Endodermal cell (in vitro differentiated cells): ENCODE data around the gene CDRT4. TPM values are rescaled to one million over a fixed set of nuclear protein-coding genes. Genes with fewer than 3 reads are reported as not detected.

Source experiments
- DNase-seq: peaks from one replicate; pipeline ENCODE4 v3.0.0-alpha.2; 2017
- H3K27ac ChIP-seq: 2 replicates; pipeline ENCODE4 v1.5.1; 2013; ENCODE audit warnings: mild to moderate bottlenecking, low read depth, low read length, moderate library complexity
- H3K27me3 ChIP-seq: 2 replicates; pipeline ENCODE4 v1.6.1; 2013; ENCODE audit warnings: mild to moderate bottlenecking, low read length, moderate library complexity; ENCODE audit not compliant: insufficient read depth, control insufficient read depth, poor library complexity, severe bottlenecking
- H3K36me3 ChIP-seq: 2 replicates; pipeline ENCODE4 v1.7.0; 2013; ENCODE audit warnings: mild to moderate bottlenecking, low read length, moderate library complexity; ENCODE audit not compliant: control insufficient read depth, insufficient read depth
- H3K4me1 ChIP-seq: one replicate; pipeline ENCODE4 v1.7.0; 2013; ENCODE audit warnings: low read length; ENCODE audit not compliant: control insufficient read depth, insufficient read depth
- H3K4me3 ChIP-seq: 2 replicates; pipeline ENCODE4 v1.5.1; 2013; ENCODE audit warnings: mild to moderate bottlenecking, low read length, moderate library complexity
- H3K9ac ChIP-seq: 2 replicates; pipeline ENCODE4 v1.6.1; 2013; ENCODE audit warnings: mild to moderate bottlenecking, low read length, moderate library complexity; ENCODE audit not compliant: poor library complexity, severe bottlenecking; ENCODE audit errors: extremely low read depth
- H3K9me3 ChIP-seq: 2 replicates; pipeline ENCODE4 v1.6.1; 2013; ENCODE audit warnings: mild to moderate bottlenecking, low read length, moderate library complexity; ENCODE audit not compliant: control insufficient read depth
- H3K27ac Mint-ChIP-seq: 2 replicates; pipeline ENCODE4 v1.8.0; 2020; ENCODE audit warnings: mixed read lengths
- H3K27me3 Mint-ChIP-seq: 2 replicates; pipeline ENCODE4 v1.8.0; 2021; ENCODE audit warnings: mild to moderate bottlenecking, mixed read lengths; ENCODE audit not compliant: insufficient read depth
- H3K36me3 Mint-ChIP-seq: 2 replicates; pipeline ENCODE4 v1.8.0; 2020; ENCODE audit warnings: low read depth, mixed read lengths
- H3K4me1 Mint-ChIP-seq: 2 replicates; pipeline ENCODE4 v1.8.0; 2020; ENCODE audit warnings: mixed read lengths
- H3K4me3 Mint-ChIP-seq: 2 replicates; pipeline ENCODE4 v1.8.0; 2020; ENCODE audit warnings: mild to moderate bottlenecking, moderate library complexity, mixed read lengths
- H3K9me3 Mint-ChIP-seq: 2 replicates; pipeline ENCODE4 v1.8.0; 2020; ENCODE audit warnings: mild to moderate bottlenecking, mixed read lengths
- CTCF ChIP-seq: fragments of 200-600 bp; sonication (generic); conservative IDR thresholded peaks from 2 replicates; pipeline ENCODE4 v1.5.0; 2021; ENCODE audit warnings: antibody characterized with exemption, mild to moderate bottlenecking
- WGBS, 2 experiments: methylation state at CpG; one replicate each; pipeline versions ENCODE4 v1.1.5 to v1.1.7; 2013; ENCODE audit warnings: missing lambda C conversion rate in 2 of 2, mixed read lengths in 1 of 2; ENCODE audit not compliant: insufficient coverage in 1 of 2, insufficient read length in 1 of 2; 5-methylcytosine and 5-hydroxymethylcytosine counted together
- total RNA-seq, 2 donors: library from RNA; stranded (reverse); fragmentation: NEBNext Ultra II Directional in 1 of 2; extraction: Animal tissue kit (Norgen Biotek cat#: 25700) in 1 of 2; gene quantifications; 2 replicates in 1 of 2; 3 replicates in 1 of 2; pipeline ENCODE4 v1.2.1, GENCODE V29; 2021

CDRT4 gene
- total RNA-seq, 2 donors from 2014 or later: 16.4 to 39.7 TPM

DNA sequence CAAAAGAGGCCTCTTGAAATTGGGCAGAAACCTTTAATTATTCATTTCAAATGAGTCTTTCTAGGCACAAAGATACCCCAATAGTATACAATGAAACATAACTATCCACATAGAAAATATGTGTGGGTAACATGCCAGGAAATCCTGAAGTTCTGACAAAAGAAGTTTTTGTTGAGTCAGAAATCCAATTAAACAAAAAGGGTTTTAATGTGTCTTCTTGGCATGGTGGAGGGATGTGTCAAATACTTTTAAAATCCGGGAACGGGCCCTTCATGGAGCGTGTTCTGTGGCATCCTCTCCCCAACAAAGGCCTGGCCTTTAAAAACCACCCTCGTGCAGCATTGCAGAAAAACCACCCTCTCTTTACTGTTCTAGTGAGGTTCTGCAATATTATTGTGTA is 14.2 kb downstream of the CDRT4 start:
- Histone ChIP-seq H3K27ac (no peak overlapping the region), H3K9me3 (peaks cover 25% of the 10 kb centered on the region), H3K36me3 (peaks cover 95% of the 10 kb centered on the region), H3K9ac (no peak overlapping the region), H3K4me1 (peaks cover 4% of the 10 kb centered on the region), H3K4me3 (peak overlapping the region; percentile 5), H3K27me3 (no peaks in the 10 kb centered on the region)
- H3K4me1 Mint-ChIP-seq: peaks cover 13% of the 10 kb centered on the region
- H3K4me3 Mint-ChIP-seq: no peak overlapping the region
- no peak overlapping the region for H3K27ac Mint-ChIP-seq
- H3K27me3 Mint-ChIP-seq: no peaks in the 10 kb centered on the region
- 94% methylated on average over 4 of the region's 4 CpGs; no CpG with 5 or more reads in 1 of the 2 experiments for WGBS, 2 experiments
- no peak for TF ChIP-seq CTCF
- DNase-seq: no peak
- H3K36me3 Mint-ChIP-seq: peaks cover 49% of the 10 kb centered on the region
- H3K9me3 Mint-ChIP-seq: peaks cover 15% of the 10 kb centered on the region

- H3K9me3 Mint-ChIP-seq: peaks cover 15% of the 10 kb centered on the region
- Histone ChIP-seq H3K36me3 (peaks cover 94% of the 10 kb centered on the region), H3K27ac (no peak overlapping the region), H3K4me3 (peak overlapping the region; percentile 5), H3K9me3 (peaks cover 25% of the 10 kb centered on the region), H3K4me1 (peaks cover 4% of the 10 kb centered on the region), H3K27me3 (no peaks in the 10 kb centered on the region), H3K9ac (no peak overlapping the region)
- peaks cover 46% of the 10 kb centered on the region for H3K36me3 Mint-ChIP-seq
- TF ChIP-seq CTCF: no peak
- peaks cover 13% of the 10 kb centered on the region for H3K4me1 Mint-ChIP-seq
- H3K4me3 Mint-ChIP-seq: no peak overlapping the region
- H3K27ac Mint-ChIP-seq: no peak overlapping the region
- no peaks in the 10 kb centered on the region for H3K27me3 Mint-ChIP-seq
- DNase-seq: no peak
- WGBS, 2 experiments: no CpG with 5 or more reads among the region's 1 CpG
These were observed 14.7 kb downstream of the CDRT4 start for GRCh38 chr17:15452746-15453145.

DNA sequence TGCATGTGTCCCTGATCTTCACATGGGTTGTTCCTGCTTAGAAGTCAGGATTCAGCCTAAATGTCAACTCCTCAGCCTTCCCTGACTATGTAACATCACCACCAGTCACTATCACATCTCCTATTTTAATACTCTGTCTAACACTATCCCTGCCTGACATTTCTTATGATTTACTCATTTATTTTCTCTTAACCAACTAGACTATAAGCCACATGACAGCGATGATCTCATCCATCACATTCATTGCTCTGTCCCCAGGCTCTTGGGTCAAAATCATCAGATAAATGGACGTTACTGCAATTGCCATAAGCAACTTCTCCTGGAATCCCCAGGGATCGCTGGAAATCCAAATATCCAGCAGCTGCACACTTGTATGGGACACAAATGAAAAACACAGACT is 15.7 kb downstream of the CDRT4 start:
- Mint-ChIP-seq H3K4me1 (peaks cover 11% of the 10 kb centered on the region), H3K27ac (no peak overlapping the region), H3K4me3 (no peak overlapping the region), H3K27me3 (no peaks in the 10 kb centered on the region), H3K36me3 (peaks cover 44% of the 10 kb centered on the region), H3K9me3 (peaks cover 13% of the 10 kb centered on the region)
- no peak for TF ChIP-seq CTCF
- Histone ChIP-seq H3K9ac (no peak overlapping the region), H3K27me3 (no peaks in the 10 kb centered on the region), H3K9me3 (peaks cover 15% of the 10 kb centered on the region), H3K4me3 (no peak overlapping the region), H3K36me3 (peaks cover 94% of the 10 kb centered on the region), H3K27ac (no peak overlapping the region), H3K4me1 (peaks cover 4% of the 10 kb centered on the region)
- 95 to 100% methylated on average over 3 of the region's 3 CpGs for WGBS, 2 experiments
- DNase-seq: no peak
